Pulmonary artery endothelial cell (primary cell): ENCODE measurements around the gene ZC3H18. TPM values are rescaled to one million over a fixed set of nuclear protein-coding genes. Genes with fewer than 3 reads are reported as not detected.

Experiments used
- DNase-seq: peaks from one replicate; pipeline ENCODE4 v3.0.0-alpha.2; 2011; ENCODE audit warnings: low read depth, low spot score
- total RNA-seq: library from RNA; depleted of rRNA; stranded (reverse); fragments of >200 nt; gene quantifications from 2 replicates; pipeline ENCODE4 v1.2.3, GENCODE V29; 2014

ZC3H18 gene
- total RNA-seq: 11.1 and 15.4 TPM in 2 replicates

GRCh38 chr16:88569985-88570690 is at the start of gene ZC3H18:
ZC3H18 (plus strand) TSS chr16:88570403; CDS start chr16:88577124, 6,721 bp downstream.
- peak; percentile 71 for DNase-seq

- no peak for DNase-seq
These were observed 48.5 kb upstream of the ZC3H18 start for GRCh38 chr16:88521674-88522073.

GRCh38 chr16:88522276-88522949 is 47.8 kb upstream of the ZC3H18 start:
- DNase-seq: no peak

GRCh38 chr16:88523309-88524161 is 46.7 kb upstream of the ZC3H18 start:
- DNase-seq: no peak

- no peak for DNase-seq
These were observed 45.8 kb upstream of the ZC3H18 start for GRCh38 chr16:88524274-88524972.

GRCh38 chr16:88524973-88525662 is 45.1 kb upstream of the ZC3H18 start:
- DNase-seq: no peak

- no peak for DNase-seq
These were observed 44.6 kb upstream of the ZC3H18 start for GRCh38 chr16:88525663-88525990.

GRCh38 chr16:88526008-88526905 is 43.9 kb upstream of the ZC3H18 start:
- no peak for DNase-seq

GRCh38 chr16:88526906-88527185 is 43.4 kb upstream of the ZC3H18 start:
- DNase-seq: no peak

- no peak for DNase-seq
These were observed 42.8 kb upstream of the ZC3H18 start for GRCh38 chr16:88527186-88527936.

GRCh38 chr16:88527937-88528743 is 42.1 kb upstream of the ZC3H18 start:
- no peak for DNase-seq

- DNase-seq: no peak
These were observed 41.3 kb upstream of the ZC3H18 start for GRCh38 chr16:88528902-88529318.

- DNase-seq: no peak
These were observed 40.6 kb upstream of the ZC3H18 start for GRCh38 chr16:88529596-88529995.

- DNase-seq: no peak
These were observed 39.9 kb upstream of the ZC3H18 start for GRCh38 chr16:88530051-88530857.

- DNase-seq: no peak
These were observed 39.4 kb upstream of the ZC3H18 start for GRCh38 chr16:88530858-88531203.

GRCh38 chr16:88531346-88531745 is 38.9 kb upstream of the ZC3H18 start:
- no peak for DNase-seq

- DNase-seq: no peak
These were observed 38.2 kb upstream of the ZC3H18 start for GRCh38 chr16:88531931-88532433.
